Suprapubic skin (tissue), 4 donors: ENCODE results near the gene PNO1. TPM values are rescaled to one million over a fixed set of nuclear protein-coding genes. Genes with fewer than 3 reads are reported as not detected.

Source experiments
- DNase-seq, 2 donors: peaks; one replicate each; pipeline ENCODE4 v3.0.0-alpha.2; 2019; ENCODE audit warnings: low spot score in 2 of 2
- H3K27ac ChIP-seq: fragments of 200-600 bp; sonication (generic); one replicate; pipeline ENCODE4 v1.5.1; 2019
- H3K27me3 ChIP-seq: fragments of 200-600 bp; sonication (generic); one replicate; pipeline ENCODE4 v1.5.1; 2019
- H3K36me3 ChIP-seq: fragments of 200-600 bp; sonication (generic); one replicate; pipeline ENCODE4 v1.5.1; 2019
- H3K4me1 ChIP-seq: fragments of 200-600 bp; sonication (generic); one replicate; pipeline ENCODE4 v1.5.1; 2019
- H3K4me3 ChIP-seq: fragments of 200-600 bp; sonication (generic); one replicate; pipeline ENCODE4 v1.5.1; 2019; ENCODE audit warnings: mild to moderate bottlenecking
- H3K9me3 ChIP-seq: fragments of 200-600 bp; sonication (generic); one replicate; pipeline ENCODE4 v1.5.1; 2019
- CTCF ChIP-seq, 2 donors: fragments of 200-600 bp in 1 of 2; fragments of 450-650 bp in 1 of 2; sonication (generic) in 1 of 2; IDR thresholded peaks; one replicate each; pipeline ENCODE4 v1.5.1; 2016 to 2019; ENCODE audit warnings: antibody characterized with exemption in 2 of 2, mild to moderate bottlenecking in 1 of 2, moderate library complexity in 1 of 2
- EP300 ChIP-seq: sonication (generic); formaldehyde crosslinking; IDR thresholded peaks from one replicate; pipeline ENCODE4 v1.6.1; 2017; ENCODE audit warnings: antibody characterized with exemption
- POLR2A ChIP-seq, 2 donors: fragments of 450-650 bp; IDR thresholded peaks; one replicate each; pipeline ENCODE4 v1.6.1; 2017; ENCODE audit warnings: antibody characterized with exemption in 2 of 2, mild to moderate bottlenecking in 2 of 2, moderate library complexity in 2 of 2
- POLR2AphosphoS5 ChIP-seq, 3 donors: sonication (generic); formaldehyde crosslinking; IDR thresholded peaks; one replicate each; pipeline ENCODE4 v1.6.1; 2017; ENCODE audit warnings: antibody characterized with exemption in 3 of 3
- WGBS: methylation state at CpG from one replicate; pipeline ENCODE4 v1.1.5; 2018; 5-methylcytosine and 5-hydroxymethylcytosine counted together
- total RNA-seq, 4 donors: library from RNA; depleted of rRNA; stranded (reverse); fragments of >200 nt; gene quantifications; one replicate each; pipeline ENCODE4 v1.1.0, GENCODE V29; 2016

The PNO1 gene
- total RNA-seq, 4 donors from 2014 or later: 8.4 to 20.2 (median 15.5) TPM

- DNase-seq: no peak
- no peaks in the 10 kb centered on the region for H3K4me1 ChIP-seq
- no peak overlapping the region for H3K4me3 ChIP-seq
- 70% methylated on average over 7 of the region's 7 CpGs for WGBS
- no peaks in the 10 kb centered on the region for H3K27me3 ChIP-seq
- no peak overlapping the region for H3K27ac ChIP-seq
- no peaks in the 10 kb centered on the region for H3K36me3 ChIP-seq
- TF ChIP-seq EP300 (no peak), POLR2AphosphoS5 (IDR thresholded peaks at IDR 0.05) (no peak), POLR2A (IDR thresholded peaks at IDR 0.05) (no peak), CTCF (IDR thresholded peaks at IDR 0.05) (no peak)
- no peaks in the 10 kb centered on the region for H3K9me3 ChIP-seq
These were observed 38.9 kb upstream of the PNO1 start for GRCh38 chr2:68118816-68119215.

GRCh38 chr2:68119504-68119903 lies 38.2 kb upstream of the PNO1 start:
- no peak for DNase-seq
- Histone ChIP-seq H3K4me1 (no peaks in the 10 kb centered on the region), H3K27ac (no peak overlapping the region), H3K4me3 (no peak overlapping the region), H3K9me3 (no peaks in the 10 kb centered on the region), H3K36me3 (no peaks in the 10 kb centered on the region), H3K27me3 (no peaks in the 10 kb centered on the region)
- no peak for TF ChIP-seq CTCF (IDR thresholded peaks at IDR 0.05)
- TF ChIP-seq POLR2A (IDR thresholded peaks at IDR 0.05): no peak
- TF ChIP-seq EP300: no peak
- 79% methylated on average over 5 of the region's 5 CpGs for WGBS

GRCh38 chr2:68121873-68122679 lies 35.6 kb upstream of the PNO1 start:
- Histone ChIP-seq H3K36me3 (no peaks in the 10 kb centered on the region), H3K9me3 (no peaks in the 10 kb centered on the region), H3K27ac (no peak overlapping the region), H3K4me1 (no peaks in the 10 kb centered on the region), H3K27me3 (no peaks in the 10 kb centered on the region), H3K4me3 (no peak overlapping the region)
- 47% methylated on average over 16 of the region's 16 CpGs for WGBS
- TF ChIP-seq POLR2AphosphoS5 (IDR thresholded peaks at IDR 0.05): no peak
- no peak for TF ChIP-seq EP300
- TF ChIP-seq CTCF (IDR thresholded peaks at IDR 0.05): peak; percentile 90 to 92
- no peak for TF ChIP-seq POLR2A (IDR thresholded peaks at IDR 0.05)
- peak; percentile 93 to 94 for DNase-seq

GRCh38 chr2:68122680-68122964 lies 35.1 kb upstream of the PNO1 start:
- H3K9me3 ChIP-seq: no peaks in the 10 kb centered on the region
- no peak for DNase-seq
- TF ChIP-seq CTCF (IDR thresholded peaks at IDR 0.05) (no peak), EP300 (no peak), POLR2AphosphoS5 (IDR thresholded peaks at IDR 0.05) (no peak)
- H3K27me3 ChIP-seq: no peaks in the 10 kb centered on the region
- WGBS: 35% methylated on average over 8 of the region's 8 CpGs
- H3K36me3 ChIP-seq: no peaks in the 10 kb centered on the region
- no peaks in the 10 kb centered on the region for H3K4me1 ChIP-seq
- no peak overlapping the region for H3K27ac ChIP-seq
- H3K4me3 ChIP-seq: no peak overlapping the region

GRCh38 chr2:68124321-68124720 lies 33.4 kb upstream of the PNO1 start:
- no peaks in the 10 kb centered on the region for H3K4me1 ChIP-seq
- no peaks in the 10 kb centered on the region for H3K27me3 ChIP-seq
- DNase-seq: no peak
- no peaks in the 10 kb centered on the region for H3K36me3 ChIP-seq
- H3K27ac ChIP-seq: no peak overlapping the region
- TF ChIP-seq POLR2AphosphoS5 (IDR thresholded peaks at IDR 0.05) (no peak), CTCF (IDR thresholded peaks at IDR 0.05) (no peak), POLR2A (IDR thresholded peaks at IDR 0.05) (no peak), EP300 (no peak)
- WGBS: 72% methylated on average over 2 of the region's 2 CpGs
- no peak overlapping the region for H3K4me3 ChIP-seq
- no peaks in the 10 kb centered on the region for H3K9me3 ChIP-seq
